T1000 (cell line): ENCODE data around the gene MYL3.

Source experiments
- DNase-seq: peaks from one replicate; lab custom pipeline; 2025; ENCODE audit warnings: mixed read lengths; lab: John Stamatoyannopoulos, UW

The MYL3 gene

DNA sequence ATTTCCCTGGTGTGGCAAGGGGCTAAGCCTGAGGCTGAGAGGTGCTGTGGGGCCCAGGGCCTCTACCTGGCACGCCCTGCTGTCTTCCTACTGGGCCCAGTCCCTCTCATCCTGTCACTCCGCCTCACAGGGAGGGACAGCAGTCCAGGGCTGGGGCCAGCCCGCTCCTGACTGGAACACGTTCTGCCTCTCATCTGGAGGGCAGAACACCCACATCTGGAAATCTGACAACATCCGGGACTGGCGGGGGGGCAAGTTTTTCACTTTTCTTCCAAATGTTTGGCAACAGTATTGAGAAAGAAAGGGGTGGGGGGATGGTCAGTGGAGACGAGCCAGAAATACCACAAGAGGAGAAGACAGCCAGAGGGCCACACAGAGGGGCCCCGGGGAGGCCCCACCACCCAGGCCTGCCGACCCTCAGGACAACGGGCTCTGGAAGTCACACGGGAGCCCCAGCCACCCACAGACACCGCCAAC lies 1.8 kb upstream of the MYL3 start:
- no peak for DNase-seq

DNA sequence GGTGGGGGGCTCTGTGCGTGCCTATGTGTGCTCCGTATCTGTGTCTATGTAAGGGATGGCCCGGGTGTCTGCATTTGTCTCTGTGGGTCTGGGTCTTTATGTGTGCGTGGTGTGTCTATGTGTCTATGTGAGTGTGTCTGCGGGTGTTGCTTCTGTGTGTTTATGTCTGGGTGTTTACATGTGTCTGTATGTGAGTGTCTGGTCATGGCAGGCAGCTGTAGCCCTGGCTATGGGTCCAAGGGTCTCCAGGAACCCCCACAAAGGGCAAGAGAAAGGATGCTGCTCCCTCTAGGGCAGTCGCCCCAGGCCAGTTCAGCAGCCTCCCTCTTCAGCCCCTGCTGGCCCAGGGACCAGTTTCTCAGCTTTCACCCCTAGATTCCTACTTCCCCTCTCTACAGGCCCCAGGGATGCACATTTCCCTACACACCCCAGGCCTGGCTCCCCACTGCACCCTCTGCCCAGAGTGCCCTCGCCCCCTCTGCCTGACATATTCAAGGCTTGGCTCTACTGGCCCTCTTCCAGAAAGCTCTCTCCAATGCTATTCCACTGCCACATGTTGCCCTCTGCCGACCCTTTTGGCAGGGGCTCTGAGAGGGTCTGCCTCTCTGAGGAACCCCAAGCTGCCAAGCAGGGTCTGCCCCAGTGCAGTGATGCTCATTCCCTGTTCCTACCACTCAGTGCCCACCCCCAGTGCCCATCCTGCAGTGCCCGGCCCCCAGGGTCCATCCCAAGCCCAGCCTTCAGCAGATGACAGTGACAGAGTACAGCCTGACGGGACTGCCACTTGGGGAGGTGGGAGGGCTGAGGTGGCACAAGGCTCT lies 1.0 kb upstream of the MYL3 start:
- DNase-seq: no peak

DNA sequence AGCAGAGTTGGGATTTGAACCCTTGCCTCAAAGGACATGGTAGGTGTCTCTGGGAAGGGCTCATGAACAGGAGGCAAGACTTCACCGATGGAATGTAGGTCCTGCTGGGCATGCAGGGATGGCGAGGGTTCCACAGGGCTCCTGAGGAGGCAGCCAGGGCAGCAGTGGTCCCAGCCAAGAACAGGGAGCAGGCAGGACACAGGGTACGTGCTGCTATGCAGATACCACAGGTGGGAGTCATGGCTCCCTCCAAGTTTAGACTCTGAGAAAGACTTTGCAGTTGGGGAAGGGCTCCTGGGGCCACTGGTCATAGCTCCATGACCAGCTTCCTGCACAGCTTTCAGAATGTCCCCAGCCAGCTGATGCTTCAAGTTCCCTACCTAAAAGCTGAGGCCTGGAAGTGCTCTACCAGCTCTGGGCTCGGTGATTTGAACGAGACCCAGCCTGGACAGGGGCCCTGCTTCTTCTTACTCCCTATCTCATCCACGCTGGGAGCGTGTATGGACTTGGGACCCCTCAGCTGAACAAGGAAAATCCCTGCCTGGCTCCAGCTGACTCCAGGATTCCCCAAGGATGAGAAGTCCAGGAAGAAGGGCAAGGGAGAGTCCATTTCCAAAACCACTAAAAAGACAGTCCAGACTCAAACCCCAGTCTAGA lies 747 bp downstream of the MYL3 start:
- no peak for DNase-seq

DNA sequence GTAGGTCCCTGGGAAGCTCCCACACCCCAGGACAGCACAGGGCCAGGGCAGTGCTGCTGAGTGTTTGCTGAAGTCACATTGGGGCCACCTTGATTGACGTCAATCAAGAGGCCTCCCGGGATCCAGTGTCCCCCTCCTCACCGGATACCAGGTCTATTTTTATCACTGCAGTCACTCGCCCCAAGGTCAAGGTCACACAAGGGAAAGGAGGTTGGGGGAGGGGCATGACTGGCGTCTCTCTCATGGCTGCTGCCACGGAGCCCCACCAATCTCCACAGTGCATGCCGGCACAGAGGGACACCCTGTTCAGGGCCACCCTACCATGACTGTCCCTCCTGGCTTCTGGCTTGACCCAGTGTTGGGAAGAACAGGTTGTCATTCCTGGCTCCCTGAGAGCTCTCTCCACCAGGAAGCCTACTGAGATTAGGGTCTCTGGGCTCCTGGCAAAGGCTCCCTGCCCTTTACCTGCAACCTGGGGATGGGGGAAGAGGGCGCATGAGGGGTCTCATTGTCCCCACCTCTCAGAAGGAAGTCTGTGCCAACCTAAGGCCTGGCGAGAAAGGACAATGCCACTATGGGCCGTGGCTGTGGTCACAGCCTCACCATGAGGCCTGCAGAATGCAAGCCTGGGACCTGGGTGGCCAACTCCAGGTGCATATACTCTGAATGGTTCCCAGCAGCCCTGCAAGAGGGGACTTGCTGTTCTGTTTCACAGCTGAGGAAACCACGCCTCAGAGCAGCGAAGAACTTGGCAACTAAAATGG lies 1.5 kb downstream of the MYL3 start:
- no peak for DNase-seq

DNA sequence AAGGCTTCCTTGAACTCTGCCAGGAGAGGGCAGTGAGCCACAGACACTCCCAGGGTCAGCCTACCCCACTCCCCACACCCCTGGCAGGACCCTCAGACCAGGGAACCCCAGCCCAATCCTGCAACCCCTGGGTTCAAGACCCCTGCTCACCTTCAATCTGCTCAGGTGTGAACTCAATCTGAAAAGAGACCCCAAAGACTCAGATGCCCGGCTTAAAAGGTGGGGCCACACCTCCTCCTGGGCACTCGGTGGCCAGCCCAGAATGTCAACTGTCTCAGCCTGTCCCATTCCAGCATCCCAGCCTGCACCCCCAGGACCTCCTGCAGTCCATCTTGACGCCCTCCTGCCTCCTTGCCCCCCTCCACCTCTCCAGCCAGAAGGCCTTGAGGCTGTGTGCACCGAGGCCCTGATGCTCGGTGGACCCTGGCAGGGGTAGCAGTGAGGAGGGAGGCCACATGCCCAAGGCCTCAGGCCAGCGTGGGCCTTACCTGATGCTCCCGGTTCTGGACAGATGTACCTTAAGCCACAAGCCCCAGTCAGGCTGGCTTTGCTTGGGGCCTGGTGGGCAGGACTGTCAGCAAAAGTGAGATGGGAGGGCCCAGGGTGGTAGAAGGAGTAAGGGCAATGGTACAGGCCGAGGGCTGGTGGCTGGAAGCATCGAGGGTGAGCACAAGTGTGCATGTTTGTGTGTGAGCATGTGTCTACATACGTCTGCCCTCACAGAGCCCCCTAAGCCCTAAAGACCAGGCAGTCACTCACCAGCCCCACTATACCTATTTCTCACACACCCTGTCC lies 2.2 kb downstream of the MYL3 start:
- DNase-seq: no peak

DNA sequence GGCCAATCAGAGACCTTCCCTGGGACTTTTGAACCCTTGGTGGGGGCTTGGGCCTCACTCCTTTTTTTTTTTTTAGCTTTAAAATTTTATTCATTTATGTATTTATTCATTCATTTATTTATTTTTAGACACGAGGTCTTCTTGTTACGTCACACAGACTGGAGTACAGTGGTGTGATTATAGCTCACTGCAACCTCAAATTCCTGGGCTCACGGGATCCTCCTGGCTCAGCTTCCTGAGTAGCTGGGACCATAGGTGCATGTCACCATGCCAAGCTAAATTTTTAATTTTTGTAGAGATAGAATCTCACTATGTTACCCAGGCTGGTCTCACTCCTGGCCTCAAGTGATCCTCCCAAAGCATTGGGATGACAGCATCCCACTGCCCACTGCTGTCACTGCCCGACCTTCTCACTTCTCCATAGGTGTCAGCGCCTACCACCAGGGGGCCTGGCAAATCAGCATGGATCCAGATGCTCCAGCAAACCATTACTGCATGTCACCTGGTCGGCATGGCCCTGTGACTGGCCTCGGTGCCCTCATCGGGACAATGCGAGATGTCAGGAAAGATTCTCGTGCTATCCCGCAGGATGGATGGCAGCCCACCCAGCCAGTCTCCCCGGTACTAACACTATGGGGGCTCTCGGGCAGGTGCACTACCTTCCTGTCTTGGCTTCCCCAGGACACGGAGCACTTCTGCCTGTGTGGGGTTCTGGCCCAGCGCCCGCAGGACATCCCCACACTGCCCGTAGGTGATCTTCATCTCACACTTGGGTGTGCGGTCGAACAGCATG lies 3.0 kb downstream of the MYL3 start:
- DNase-seq: no peak

DNA sequence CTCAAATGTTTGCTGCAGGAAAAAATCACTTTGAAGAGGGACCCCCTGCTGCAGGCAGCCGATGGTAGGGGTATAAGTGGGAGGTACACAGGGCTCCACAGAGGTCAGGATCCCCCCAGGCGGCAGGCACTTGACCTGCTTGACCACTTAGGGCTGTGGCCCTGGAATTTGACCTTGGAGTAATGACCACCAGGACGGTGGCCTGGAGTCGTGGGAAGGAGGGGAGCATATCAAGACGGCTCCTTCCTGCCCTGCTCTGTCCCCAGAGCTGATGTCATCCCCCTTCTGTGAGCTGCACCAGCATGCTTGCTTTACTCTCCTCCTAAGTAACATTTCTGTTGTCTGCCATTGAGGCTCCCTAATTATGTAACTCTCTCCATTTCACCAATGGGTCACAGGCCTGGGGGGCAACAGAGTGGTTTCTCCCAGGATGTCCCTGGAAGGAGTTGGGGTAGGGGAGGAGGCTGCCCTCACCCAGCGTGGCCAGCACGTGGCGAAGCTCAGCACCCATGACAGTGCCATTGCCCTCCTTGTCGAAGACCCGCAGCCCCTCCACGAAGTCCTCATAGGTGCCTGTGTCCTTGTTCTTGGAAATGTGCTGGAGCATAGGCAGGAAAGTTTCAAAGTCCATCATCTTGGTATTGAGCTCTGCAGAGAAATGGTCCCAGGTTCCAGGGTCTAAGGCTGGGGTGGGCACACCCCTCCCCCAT lies 4.1 kb downstream of the MYL3 start:
- DNase-seq: no peak

DNA sequence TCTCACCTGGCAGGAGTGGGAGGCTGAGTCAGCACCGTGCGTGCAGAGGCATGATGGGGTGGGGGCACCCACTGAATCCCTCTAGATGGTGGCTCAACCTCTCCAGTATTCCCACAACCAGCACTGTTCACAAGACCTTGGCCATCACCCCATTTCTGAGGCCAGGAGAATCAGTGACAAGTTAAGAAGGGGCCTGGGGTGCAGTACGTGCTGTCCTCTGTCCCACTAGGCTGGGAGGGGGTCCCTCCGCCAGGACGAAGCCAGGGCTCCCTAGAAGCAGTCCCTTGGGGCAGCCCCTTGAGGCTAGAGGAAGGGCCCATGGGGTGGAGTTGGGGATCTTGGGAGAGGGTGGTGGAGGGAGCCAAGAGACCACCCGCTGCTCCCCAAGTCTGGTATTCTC lies 4.8 kb downstream of the MYL3 start:
- DNase-seq: no peak

DNA sequence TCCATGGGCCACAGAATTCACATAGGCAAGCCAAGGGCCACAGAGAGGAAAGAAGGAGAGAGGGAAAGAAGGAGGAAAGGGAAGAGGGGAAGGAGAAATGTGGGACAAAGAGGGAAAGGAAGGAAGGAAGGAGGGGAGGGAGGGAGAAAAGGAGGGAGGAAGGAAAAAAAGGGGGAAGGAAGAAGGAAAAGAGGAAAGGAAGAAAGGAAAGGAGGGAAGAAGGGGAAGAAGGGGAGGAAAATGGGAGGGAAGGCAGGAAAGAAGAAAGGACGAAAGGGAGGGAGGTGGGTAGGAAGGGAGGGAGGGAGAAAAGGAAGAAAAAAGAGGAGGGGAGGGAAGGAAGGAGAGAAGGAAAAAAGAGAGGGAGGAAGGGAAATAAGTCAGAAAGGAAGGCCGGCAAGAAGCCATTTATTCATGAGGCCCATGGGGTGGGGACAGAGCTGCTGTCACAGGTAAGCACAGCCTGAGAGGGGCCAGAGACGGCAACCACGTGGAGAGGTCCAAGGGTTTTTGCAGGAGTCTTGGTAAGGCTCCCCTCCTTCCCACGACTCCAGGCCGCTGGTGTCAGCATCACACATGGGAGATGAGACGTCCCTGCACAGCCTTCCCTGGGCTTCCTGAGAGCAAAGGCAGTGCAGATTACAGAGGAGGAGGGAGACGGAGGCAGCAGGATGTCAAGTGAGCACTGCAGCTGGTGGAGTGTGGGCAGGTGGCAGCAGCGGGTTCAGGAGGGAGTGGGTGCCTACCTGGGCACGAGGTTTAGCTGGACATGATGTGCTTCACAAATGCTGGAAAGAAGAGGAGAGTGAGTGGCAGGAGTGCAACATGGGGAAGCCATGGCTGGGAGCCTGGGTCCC lies 5.5 kb downstream of the MYL3 start:
- DNase-seq: no peak

DNA sequence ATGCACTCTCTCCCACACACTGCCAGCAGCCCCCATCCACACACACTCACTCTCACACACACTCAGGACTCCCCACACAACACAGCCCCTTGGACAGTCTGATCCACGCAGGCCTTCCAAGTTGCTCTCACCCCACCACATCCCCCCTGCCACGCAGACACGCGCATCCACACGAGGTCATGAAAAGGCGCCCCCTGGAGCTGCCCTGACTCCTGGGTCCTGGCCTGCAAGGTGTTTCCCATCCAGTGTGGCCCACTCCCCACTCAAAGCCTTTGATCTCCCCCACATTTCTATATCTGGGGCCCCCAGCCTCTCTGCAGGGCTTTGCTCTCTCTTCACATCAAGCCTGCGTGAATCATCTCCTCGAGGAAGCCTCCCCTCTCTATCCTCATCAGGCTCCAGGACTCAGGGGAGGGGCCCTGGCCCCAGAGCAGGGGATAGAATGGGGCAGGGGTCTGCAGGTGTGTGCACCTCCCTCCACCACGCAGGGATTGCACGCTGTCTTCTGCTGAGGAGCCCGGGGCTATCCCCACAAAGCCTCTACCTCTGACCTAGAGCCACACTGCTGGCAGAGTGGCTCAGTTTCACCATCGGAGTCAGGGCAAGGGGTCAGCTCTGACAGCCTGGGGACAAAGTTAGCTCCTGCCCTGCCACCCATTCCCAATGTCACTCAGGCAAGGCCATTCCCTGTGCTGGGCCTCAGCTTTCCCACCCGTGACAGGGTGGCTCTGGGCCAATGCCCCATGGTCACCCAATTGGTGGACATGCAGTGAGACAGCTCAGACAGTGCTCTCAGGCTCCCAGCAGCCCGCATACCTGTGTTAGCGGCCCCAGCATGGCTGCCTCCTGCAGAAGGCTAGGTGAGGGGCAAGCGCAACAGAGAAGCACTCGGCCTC lies 6.4 kb downstream of the MYL3 start:
- no peak for DNase-seq

DNA sequence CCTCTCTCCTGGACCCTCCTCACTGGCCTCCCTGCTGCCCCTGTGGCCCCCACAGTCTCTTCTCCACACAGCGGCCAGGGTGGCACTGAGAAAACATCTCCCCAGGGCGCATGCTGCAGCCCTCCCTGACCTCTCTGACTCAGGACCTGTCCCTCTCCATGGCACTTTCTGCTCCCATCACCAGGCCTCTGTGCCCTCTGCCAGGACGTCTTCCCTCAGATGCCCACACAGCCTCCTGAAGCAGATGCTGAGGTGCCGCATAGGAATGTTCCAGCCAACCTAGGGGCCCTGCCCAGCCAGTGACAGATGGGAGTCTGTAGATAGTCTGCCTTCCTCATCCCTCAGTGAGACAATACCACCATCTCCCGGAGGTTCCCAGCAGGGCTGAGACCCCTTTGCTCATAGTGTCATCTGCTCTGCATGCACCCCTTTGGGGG lies 8.7 kb downstream of the MYL3 start:
- DNase-seq: no peak

DNA sequence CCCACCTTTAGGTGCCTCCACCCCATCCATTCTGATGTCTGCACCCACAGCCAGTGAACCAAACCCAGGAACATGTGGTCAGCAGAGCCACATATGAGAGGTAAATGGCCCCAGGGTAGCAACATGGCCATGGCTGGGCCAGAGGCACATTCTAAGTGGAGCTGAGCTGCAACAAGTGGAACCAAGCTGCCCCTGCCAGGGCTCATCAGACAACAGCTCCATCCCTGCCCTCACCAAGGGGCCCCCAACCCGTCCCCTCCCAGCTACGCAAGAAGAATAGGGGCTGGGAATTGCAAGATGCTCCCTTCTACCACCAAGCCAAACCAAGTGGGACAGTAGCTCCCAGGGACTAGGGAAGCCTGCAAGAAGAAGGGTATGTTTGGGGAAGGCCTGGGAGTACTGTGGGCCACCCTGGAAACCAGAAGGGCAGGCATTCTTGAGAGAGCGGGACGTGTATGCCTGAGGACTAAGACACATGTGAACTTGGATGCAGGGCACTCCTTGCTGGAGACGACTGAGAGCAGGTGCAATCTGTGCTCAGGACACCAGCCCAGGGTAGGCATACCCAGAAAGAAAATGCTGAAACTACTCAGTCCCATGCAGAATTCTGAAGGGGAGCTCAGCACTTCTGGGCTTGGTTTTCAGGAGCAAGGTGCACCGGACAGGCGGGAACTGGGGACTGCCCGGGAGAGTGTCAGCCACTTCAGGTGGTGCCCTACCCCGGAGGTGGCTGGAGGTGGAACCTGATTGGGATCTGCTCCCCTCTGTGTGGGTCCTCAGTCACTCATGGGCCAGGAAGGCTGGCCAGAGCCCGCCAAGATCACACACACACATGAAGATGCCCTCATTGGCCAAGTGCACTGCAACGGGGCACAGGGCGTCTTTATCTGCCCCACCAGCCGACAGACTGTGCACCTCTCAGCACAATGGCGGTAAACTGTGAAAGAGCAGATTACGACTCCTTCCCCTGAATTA lies 9.5 kb downstream of the MYL3 start:
- no peak for DNase-seq

DNA sequence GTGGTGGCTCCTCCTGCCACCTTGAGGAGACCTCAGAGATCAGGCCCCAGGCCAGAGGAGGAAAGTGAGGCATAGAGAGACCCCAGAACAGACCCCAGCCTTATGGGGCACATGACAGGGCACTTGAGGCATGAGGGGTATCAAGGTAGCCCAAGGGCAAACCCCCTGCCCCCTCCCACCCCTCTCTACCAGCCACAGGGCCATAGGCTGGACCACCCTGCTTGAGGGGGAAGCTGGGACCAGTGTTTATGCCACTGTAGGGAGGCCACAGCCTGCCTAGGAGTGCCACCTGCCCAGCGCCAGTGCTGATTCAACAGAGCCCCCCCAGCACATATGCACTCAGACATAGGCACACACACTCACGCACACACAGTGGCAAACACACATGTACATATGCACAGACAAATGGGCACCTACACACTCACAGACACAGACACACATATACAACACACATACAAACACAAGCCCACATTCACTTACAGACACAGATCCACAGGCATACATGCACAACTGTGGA lies 10.3 kb downstream of the MYL3 start:
- no peak for DNase-seq

DNA sequence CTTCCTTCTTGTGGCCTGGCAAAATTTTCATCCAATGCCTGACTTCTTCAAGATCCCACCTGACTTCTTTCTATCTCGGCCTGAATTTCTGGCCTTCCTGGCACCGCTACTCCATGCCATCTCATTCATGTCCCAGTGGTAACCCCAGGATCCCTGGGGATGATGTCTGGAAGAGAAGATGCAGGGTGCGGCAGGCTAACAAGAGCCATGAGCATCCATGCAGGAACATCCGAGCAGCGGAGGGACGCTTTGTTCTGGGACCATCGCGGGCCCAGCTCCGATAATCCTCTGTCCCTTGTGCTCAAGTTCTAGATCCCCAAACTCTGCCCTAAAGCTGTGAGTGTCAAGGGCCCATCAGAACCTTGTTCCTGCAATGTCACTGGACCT lies 10.9 kb downstream of the MYL3 start:
- no peak for DNase-seq

DNA sequence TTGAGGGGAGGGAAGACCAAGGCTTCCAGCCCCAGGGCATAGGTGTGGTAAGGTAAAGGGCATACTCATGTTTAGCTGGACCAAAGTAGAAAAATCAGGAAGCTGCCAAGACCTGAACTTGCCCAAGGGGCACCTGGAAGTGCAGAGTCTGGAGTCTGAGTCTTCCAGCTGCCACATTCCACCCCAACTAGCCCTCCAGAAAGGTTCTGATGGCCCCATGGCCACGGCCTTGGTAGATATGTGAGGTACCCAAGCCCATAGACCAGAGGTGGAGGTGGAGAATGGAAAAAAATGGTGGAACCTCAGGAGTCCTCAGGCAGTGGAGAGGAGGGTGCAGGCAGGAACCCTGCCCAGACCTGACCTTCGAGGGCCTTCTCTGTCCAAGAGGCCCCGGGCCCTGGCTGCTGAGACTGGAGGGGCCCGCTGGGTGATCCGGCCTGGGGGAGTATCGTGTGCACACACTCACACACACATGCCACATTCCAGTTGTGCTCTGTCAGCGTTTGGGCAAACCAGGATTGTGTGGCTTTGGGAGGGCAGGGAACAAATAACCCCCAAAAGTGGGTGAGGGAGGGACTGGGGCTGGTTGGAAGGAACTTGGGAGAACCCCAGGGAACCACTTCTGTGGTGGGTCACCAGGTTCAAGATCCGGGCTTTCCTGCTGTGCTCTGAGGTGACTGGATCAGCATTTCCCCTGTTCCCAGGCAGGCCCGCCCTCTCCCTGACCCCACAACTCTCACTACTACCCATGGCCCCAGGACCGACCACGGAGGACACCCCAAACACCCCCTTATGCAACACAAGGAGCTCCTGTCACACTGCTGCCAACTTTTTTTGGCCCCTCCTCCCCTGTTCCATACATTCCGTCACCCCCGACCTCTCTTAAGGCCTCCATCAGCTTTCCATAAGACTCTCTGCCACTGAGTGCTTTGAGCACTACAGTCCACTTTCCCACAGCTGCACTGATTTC lies 11.6 kb downstream of the MYL3 start:
- no peak for DNase-seq

DNA sequence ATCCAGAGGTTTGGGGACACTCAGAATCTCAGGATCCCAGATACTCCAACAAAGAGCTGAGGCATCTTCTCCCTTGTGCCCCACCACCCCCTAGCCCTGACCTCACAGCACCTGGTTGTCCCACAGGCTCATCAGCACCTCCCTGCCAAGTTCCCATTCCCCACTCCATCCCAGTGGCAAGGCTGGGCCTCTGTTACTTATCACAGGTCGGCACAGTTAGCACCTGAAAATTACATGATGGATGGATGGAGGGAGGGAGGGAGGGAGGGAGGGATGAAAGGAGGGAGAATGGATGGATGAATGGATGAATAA lies 12.8 kb downstream of the MYL3 start:
- no peak for DNase-seq
